GM21423 (cell line): ENCODE measurements around the gene C2orf42.
"Not testable (repeated sequence)": the region's sequence is repeated elsewhere in the genome, so short reads cannot be mapped to it uniquely, and the experiment has no call there.

Experiments used
- ATAC-seq: cut with Tn5 transposase; IDR thresholded peaks from one replicate; pipeline ENCODE4 v1.9.1; 2021; ENCODE audit warnings: mild to moderate bottlenecking, moderate library complexity; ENCODE audit not compliant: unreplicated experiment

The C2orf42 gene

GRCh38 chr2:70181363-70181956 lies 9.4 kb downstream of the C2orf42 start:
- peak; percentile 67 for ATAC-seq

DNA sequence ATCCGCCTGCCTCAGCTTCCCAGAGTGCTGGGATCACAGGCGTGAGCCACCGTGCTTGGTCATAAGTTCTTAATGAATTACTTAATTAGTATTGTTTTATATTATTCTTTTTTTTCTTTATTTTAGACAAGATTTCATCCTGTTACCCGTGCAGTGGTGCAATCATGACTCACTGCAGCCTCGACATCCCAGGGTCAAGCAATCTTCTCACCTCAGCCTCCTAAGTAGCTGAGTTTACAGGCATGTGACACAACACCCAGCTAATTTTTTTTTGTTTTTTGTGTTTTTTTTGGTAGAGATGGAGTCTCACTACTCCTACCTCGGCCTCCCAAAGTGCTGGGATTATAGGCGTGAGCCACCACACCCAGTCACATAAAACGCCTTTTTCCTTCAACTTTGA lies 17.3 kb downstream of the C2orf42 start:
- no peak for ATAC-seq

DNA sequence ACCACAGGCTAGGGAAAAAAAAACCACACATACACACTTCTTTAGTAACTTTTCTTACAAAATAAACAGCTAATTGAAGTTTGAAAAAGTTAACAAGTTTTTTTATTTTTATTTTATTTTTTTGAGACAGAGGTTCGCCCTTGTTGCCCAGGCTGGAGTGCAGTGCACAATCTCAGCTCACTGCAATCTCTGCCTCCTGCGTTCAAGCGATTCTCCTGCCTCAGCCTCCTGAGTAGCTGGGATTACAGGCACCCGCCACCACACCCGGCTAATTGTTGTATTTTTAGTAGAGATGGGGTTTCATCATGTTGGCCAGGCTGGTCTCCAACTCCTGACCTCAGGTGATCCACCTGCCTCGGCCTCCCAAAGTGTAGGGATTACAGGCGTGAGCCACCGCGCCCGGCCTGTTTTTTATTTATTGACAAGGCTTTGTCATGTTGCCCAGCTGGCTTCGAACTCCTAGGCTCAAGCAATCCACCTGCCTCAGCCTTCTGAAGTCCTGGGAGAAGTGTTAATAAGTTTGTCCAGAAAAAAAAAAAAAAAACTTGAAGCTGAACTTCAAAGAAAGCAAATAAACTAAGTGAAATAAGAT lies 21.1 kb downstream of the C2orf42 start:
- ATAC-seq = not testable (repeated sequence)

GRCh38 chr2:70161069-70161534 lies 29.7 kb downstream of the C2orf42 start:
- peak; percentile 88 for ATAC-seq

GRCh38 chr2:70160545-70160944 lies 30.3 kb downstream of the C2orf42 start:
- no peak for ATAC-seq

DNA sequence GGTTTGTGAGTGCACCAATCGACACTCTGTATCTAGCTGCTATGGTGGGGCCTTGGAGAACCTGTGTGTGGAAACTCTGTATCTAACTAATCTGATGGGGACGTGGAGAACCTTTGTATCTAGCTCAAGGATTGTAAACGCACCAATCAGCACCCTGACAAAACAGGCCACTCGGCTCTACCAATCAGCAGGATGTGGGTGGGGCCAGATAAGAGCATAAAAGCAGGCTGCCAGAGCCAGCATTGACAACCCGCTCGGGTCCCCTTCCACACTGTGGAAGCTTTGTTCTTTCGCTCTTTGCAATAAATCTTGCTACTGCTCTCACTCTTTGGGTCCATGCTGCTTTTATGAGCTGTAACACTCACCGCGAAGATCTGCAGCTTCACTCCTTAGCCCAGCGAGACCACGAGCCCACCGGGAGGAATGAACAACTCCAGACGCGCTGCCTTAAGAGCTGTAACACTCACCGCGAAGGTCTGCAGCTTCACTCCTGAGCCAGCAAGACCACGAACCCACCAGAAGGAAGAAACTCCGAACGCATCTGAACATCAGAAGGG lies 41.6 kb downstream of the C2orf42 start:
- not testable (repeated sequence) for ATAC-seq

GRCh38 chr2:70148211-70148760 lies 42.5 kb downstream of the C2orf42 start:
- ATAC-seq = not testable (repeated sequence)

DNA sequence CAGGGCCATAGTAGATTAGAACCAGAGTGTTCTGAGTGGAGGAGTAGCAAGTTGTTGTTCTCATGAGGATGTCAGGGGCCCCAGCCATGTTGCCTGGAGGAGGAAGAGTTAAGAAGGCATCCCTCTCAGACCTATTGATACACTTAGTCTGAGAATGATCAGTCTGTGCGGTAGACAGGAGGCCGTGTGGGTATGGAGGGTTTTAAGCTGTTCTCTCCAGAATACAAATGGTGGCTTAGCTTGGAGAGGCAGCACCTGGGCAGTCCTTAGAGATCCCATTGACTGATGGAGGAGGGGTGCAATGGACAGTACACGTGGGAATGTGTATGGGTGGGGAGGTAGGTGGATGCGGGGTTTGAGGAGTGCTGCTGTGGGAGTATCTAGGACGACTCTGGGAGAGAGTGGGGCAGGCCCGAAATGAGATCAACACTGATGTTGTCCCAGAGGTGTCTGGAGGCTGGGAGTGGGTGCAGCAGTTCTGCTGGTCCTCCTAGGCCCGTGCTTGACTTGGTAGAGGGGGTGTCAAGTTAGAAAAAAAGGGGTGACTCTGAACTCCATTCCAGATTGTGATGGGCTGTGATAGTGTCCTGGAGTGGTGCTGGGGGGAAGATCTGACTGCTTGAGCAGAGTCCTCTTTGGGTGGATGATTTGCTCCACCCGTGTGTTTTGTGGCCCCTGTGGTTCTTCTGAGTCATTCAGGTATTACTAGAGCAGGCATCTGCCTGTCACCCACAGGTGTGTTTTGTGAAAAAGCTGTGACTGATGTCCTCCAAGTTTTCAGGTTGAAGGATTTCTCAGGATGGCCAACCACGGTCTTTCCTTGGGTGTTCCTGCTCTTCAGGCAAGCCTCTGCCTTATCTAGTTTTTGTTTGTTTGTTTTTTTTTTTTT lies 44.7 kb downstream of the C2orf42 start:
- ATAC-seq = no peak

- ATAC-seq = no peak
These were observed 45.7 kb downstream of the C2orf42 start for GRCh38 chr2:70145144-70145490.

GRCh38 chr2:70144443-70145143 lies 46.2 kb downstream of the C2orf42 start:
- no peak for ATAC-seq

DNA sequence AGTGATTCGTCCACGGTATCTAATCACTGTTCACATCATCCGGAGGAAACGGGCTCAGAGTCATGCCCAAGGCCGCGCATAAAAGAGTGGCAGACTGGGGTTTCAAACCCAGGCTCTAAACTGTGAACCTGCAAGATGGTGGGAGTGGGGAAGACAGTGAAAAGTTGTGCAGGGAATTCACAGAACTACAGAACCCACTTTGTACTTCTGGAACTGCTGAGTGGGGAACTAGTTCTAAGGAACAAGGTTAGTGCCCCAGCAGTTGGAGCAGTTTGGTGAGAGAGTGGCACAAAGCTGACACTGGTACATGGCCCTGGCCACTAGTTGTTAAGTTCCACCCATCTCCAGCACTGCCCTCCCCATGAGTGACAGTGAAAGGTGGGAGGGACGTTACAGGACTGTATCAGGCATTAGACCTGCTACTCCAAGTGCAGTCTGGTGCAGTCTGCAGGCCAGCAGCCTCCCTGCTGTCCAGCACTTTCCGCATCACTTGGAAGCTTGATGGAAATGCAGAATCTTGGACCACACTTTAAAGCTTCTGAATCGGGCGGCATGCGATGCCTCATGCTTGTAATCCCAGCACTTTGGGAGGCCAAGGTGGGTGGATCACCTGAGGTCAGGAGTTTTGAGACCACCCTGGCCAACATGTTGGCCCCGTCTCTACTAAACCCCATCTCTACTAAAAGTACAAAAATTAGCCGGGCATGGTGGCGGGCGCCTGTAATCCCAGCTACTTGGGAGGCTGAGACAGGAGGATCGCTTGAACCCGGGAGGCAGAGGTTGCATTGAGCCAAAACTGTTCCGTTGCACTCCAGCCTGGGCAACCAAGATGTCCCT lies 47.3 kb downstream of the C2orf42 start:
- no peak for ATAC-seq

- ATAC-seq = peak; percentile 67
These were observed 48.1 kb downstream of the C2orf42 start for GRCh38 chr2:70142590-70143313.

GRCh38 chr2:70141902-70142589 lies 48.8 kb downstream of the C2orf42 start:
- peak; percentile 21 for ATAC-seq

DNA sequence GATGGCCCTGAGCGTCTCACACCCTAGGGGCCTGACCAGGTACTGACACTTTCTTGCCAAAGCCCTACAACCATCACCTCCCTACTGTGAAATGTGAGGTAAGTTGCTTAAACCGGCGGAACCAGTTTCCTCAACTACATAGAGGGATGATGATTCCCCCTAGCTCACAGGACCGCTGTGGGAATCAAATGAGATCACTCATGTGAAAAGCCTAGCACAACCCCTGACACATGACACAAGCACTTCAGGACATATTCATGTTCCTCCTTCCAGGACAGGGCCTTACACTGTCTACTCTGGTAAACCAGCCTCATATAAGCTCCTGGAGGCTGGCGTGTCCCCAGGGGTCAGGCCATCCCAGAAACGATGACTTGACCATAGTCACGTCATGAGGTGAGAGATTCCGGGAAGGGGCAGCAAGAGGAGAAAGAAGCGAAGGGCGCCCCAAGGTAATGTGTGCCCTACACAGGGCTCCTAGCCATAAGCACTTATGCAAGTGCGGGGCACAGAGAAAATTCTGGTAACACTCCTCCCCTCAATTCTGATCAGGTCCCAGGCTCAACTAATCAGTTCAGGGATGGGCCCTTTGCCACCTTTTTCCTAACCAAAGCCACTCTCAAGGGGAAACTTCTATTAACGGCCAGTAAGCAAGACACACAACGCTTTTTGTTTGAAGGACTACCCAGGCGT lies 49.5 kb downstream of the C2orf42 start:
- peak; percentile 36 for ATAC-seq

DNA sequence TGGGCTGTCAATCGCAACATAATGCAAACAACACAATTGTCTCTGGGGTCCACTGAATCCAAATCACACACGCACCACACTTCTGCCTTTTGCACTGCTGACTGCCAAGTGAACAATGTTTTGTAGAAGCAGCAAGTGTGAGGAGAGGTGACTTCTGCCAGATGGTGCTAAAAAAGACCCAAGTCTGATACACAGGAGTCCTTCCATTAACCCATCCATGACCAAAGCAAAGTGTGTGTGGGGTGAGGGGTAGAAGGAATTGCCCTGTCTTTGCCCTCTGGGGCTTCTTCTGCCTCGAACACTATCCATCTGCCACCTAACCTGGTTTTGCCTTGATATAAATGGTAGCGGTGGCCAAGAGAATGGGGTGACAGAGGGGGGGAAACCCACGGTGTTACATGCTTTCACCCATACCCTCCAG lies 50.0 kb downstream of the C2orf42 start:
- no peak for ATAC-seq

DNA sequence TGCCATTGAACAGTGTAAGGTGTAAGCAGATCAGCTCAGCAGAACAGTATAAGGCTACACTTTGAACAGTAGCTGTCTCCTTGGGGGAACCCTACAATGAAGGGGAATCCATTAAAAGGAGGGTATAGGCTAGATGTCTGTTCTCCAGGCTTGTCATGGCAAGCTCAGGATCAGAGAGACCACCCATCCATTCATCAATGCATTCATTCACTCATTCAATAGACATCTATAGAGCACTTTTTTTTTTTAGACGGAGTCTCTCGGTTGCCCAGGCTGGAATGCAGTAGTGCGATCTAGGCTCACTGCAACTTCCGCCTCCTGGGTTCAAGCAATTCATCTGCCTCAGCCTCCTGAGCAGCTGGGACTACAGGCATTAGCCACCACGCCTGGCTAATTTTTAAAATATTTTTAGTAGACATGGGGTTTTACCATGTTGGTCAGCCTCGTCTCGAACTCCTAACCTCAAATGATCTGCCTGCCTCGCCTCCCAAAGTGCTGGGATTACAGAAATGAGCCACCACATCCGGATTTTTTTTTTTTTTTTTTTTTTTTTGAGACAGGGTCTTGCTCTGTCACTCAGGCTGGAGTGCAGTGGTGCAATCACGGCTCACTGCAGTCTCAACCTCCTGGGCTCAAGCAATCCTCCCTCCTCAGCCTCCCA lies 56.4 kb downstream of the C2orf42 start:
- ATAC-seq = not testable (repeated sequence)
